Liver (tissue), 9 donors: ENCODE data around the gene SSRP1. TPM values are rescaled to one million over a fixed set of nuclear protein-coding genes. Genes with fewer than 3 reads are reported as not detected.

Experiments used
- DNase-seq: peaks from one replicate; pipeline ENCODE4 v3.0.0-alpha.2; 2017; ENCODE audit warnings: low spot score
- H3K27ac ChIP-seq, 2 donors: one replicate each; pipeline ENCODE4 v1.7.0; 2013; ENCODE audit warnings: inconsistent platforms in 2 of 2, low read length in 2 of 2, control low read depth in 1 of 2, low read depth in 1 of 2, mild to moderate bottlenecking in 1 of 2
- H3K27me3 ChIP-seq, 4 donors: one replicate each; pipeline versions ENCODE4 v1.6.1 to v1.7.0; 2013; ENCODE audit warnings: low read length in 3 of 4, inconsistent platforms in 1 of 4, mild to moderate bottlenecking in 1 of 4, moderate library complexity in 1 of 4; ENCODE audit not compliant: control insufficient read depth in 4 of 4, insufficient read depth in 4 of 4
- H3K36me3 ChIP-seq, 4 donors: one replicate each; pipeline versions ENCODE4 v1.6.1 to v1.7.0; 2013; ENCODE audit warnings: low read length in 3 of 4, mild to moderate bottlenecking in 3 of 4, low read depth in 1 of 4, moderate library complexity in 1 of 4; ENCODE audit not compliant: control insufficient read depth in 4 of 4, insufficient read depth in 3 of 4
- H3K4me1 ChIP-seq, 4 donors: one replicate each; pipeline versions ENCODE4 v1.6.1 to v1.7.0; 2013; ENCODE audit warnings: low read length in 3 of 4, mild to moderate bottlenecking in 3 of 4, moderate library complexity in 1 of 4; ENCODE audit not compliant: control insufficient read depth in 4 of 4, insufficient read depth in 4 of 4
- H3K4me3 ChIP-seq, 3 donors: one replicate each; pipeline versions ENCODE4 v1.6.1 to v1.7.0; 2013; ENCODE audit warnings: low read length in 3 of 3, control low read depth in 1 of 3, low read depth in 1 of 3, mild to moderate bottlenecking in 1 of 3
- H3K9ac ChIP-seq, 2 donors: one replicate each; pipeline ENCODE4 v1.7.0; 2013; ENCODE audit warnings: low read length in 2 of 2, mild to moderate bottlenecking in 2 of 2, moderate library complexity in 2 of 2, control low read depth in 1 of 2, low read depth in 1 of 2
- H3K9me3 ChIP-seq, 4 donors: one replicate each; pipeline versions ENCODE4 v1.6.1 to v1.7.0; 2013; ENCODE audit warnings: low read length in 3 of 4; ENCODE audit not compliant: control insufficient read depth in 4 of 4
- EGR1 ChIP-seq, 2 donors: IDR thresholded peaks; 2 replicates each; pipeline ENCODE4 v1.6.1; 2016 to 2018; ENCODE audit warnings: antibody characterized with exemption in 2 of 2, low read depth in 2 of 2
- FOXA2 ChIP-seq: IDR thresholded peaks from 2 replicates; pipeline ENCODE4 v1.6.1; 2016; ENCODE audit warnings: antibody characterized with exemption
- GABPA ChIP-seq, 2 donors: IDR thresholded peaks in 1 of 2; conservative IDR thresholded peaks in 1 of 2; 2 replicates each; pipeline ENCODE4 v1.6.1; 2016; ENCODE audit warnings: antibody characterized with exemption in 2 of 2, mild to moderate bottlenecking in 1 of 2, moderate library complexity in 1 of 2
- MAX ChIP-seq: IDR thresholded peaks from 2 replicates; pipeline ENCODE4 v1.6.1; 2016; ENCODE audit warnings: antibody characterized with exemption
- NR2F2 ChIP-seq: IDR thresholded peaks from 2 replicates; pipeline ENCODE4 v1.6.1; 2016; ENCODE audit warnings: antibody characterized with exemption
- SP1 ChIP-seq: IDR thresholded peaks from 2 replicates; pipeline ENCODE4 v1.6.1; 2018; ENCODE audit warnings: antibody characterized with exemption, mild to moderate bottlenecking
- TAF1 ChIP-seq: conservative IDR thresholded peaks from 2 replicates; pipeline ENCODE4 v1.6.1; 2016; ENCODE audit warnings: antibody characterized with exemption, mild to moderate bottlenecking
- YY1 ChIP-seq: IDR thresholded peaks from 2 replicates; pipeline ENCODE4 v1.6.1; 2016; ENCODE audit warnings: antibody characterized with exemption, mild to moderate bottlenecking
- ZBTB33 ChIP-seq: IDR thresholded peaks from 2 replicates; pipeline ENCODE4 v1.6.1; 2016; ENCODE audit warnings: antibody characterized with exemption
- WGBS: extraction: QIAGEN DNeasy Blood & Tissue Kit; methylation state at CpG from one replicate; pipeline ENCODE4 v1.1.7; 2013; 5-methylcytosine and 5-hydroxymethylcytosine counted together
- polyA plus RNA-seq, 2 donors: library from polyadenylated mRNA; stranded (reverse) in 1 of 2; unstranded in 1 of 2; fragments of 200-250 nt in 1 of 2; fragments of >200 nt in 1 of 2; fragmentation: Nextera tagmentation in 1 of 2; extraction: Ambion mirVana in 1 of 2; gene quantifications; one replicate each; pipeline versions ENCODE4 v1.2.1 to v1.2.3, GENCODE V29; 2013 to 2015
- total RNA-seq, 2 donors: library from RNA; depleted of rRNA; stranded (reverse); fragments of >200 nt; gene quantifications; one replicate each; pipeline ENCODE4 v1.2.3, GENCODE V29; 2014
- TF ChIP-seq, protein P1 (sequence below): IDR thresholded peaks from 2 replicates; pipeline ENCODE4 v1.6.1; 2016; ENCODE audit warnings: antibody characterized with exemption
- TF ChIP-seq, protein P2 (sequence below): IDR thresholded peaks from 2 replicates; pipeline ENCODE4 v1.6.1; 2016; ENCODE audit warnings: antibody characterized with exemption, mild to moderate bottlenecking
- donor health status: healthy.
- donor health status: healthy.
- donor health status: healthy.
- donor health status: healthy.
- donor health status: healthy.

The SSRP1 gene
- total and polyA plus RNA-seq, 4 donors: 13.9 to 45.3 (median 28.4) TPM

GRCh38 chr11:57353446-57353845, 17.8 kb upstream of the SSRP1 start:
- WGBS: 79% methylated on average over 4 of the region's 4 CpGs
- no peaks in the 10 kb centered on the region for H3K27me3 ChIP-seq
- H3K27ac ChIP-seq: no peak overlapping the region
- TF ChIP-seq, protein P1, sequence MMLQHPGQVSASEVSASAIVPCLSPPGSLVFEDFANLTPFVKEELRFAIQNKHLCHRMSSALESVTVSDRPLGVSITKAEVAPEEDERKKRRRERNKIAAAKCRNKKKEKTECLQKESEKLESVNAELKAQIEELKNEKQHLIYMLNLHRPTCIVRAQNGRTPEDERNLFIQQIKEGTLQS: no peak
- TF ChIP-seq TAF1 (no peak), YY1 (no peak), SP1 (no peak), EGR1 (IDR thresholded peaks at IDR 0.05; ENCODE audit: low read depth in 2 of 2) (no peak), FOXA2 (no peak), MAX (no peak), ZBTB33 (no peak), GABPA (IDR thresholded peaks at IDR 0.05 in 1 of 2, conservative IDR thresholded peaks at IDR 0.05 in 1 of 2) (no peak)
- TF ChIP-seq, protein P2, sequence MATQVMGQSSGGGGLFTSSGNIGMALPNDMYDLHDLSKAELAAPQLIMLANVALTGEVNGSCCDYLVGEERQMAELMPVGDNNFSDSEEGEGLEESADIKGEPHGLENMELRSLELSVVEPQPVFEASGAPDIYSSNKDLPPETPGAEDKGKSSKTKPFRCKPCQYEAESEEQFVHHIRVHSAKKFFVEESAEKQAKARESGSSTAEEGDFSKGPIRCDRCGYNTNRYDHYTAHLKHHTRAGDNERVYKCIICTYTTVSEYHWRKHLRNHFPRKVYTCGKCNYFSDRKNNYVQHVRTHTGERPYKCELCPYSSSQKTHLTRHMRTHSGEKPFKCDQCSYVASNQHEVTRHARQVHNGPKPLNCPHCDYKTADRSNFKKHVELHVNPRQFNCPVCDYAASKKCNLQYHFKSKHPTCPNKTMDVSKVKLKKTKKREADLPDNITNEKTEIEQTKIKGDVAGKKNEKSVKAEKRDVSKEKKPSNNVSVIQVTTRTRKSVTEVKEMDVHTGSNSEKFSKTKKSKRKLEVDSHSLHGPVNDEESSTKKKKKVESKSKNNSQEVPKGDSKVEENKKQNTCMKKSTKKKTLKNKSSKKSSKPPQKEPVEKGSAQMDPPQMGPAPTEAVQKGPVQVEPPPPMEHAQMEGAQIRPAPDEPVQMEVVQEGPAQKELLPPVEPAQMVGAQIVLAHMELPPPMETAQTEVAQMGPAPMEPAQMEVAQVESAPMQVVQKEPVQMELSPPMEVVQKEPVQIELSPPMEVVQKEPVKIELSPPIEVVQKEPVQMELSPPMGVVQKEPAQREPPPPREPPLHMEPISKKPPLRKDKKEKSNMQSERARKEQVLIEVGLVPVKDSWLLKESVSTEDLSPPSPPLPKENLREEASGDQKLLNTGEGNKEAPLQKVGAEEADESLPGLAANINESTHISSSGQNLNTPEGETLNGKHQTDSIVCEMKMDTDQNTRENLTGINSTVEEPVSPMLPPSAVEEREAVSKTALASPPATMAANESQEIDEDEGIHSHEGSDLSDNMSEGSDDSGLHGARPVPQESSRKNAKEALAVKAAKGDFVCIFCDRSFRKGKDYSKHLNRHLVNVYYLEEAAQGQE: no peak
- peaks cover 0 to 2% (median 0%) of the 10 kb centered on the region in 4 donors for H3K9me3 ChIP-seq
- no peak overlapping the region for H3K4me3 ChIP-seq
- no peak overlapping the region for H3K9ac ChIP-seq
- H3K36me3 ChIP-seq: no peaks in the 10 kb centered on the region
- DNase-seq: no peak
- peaks cover 0 to 9% (median 7%) of the 10 kb centered on the region in 4 donors for H3K4me1 ChIP-seq

GRCh38 chr11:57353036-57353435, 17.3 kb upstream of the SSRP1 start:
- no peak for DNase-seq
- WGBS: 75% methylated on average over 5 of the region's 5 CpGs
- Histone ChIP-seq H3K36me3 (no peaks in the 10 kb centered on the region), H3K4me1 (peaks cover 0 to 9% (median 7%) of the 10 kb centered on the region in 4 donors), H3K9me3 (peaks cover 0 to 2% (median 0%) of the 10 kb centered on the region in 4 donors), H3K27ac (no peak overlapping the region), H3K4me3 (no peak overlapping the region), H3K27me3 (no peaks in the 10 kb centered on the region), H3K9ac (no peak overlapping the region)
- TF ChIP-seq YY1 (no peak), ZBTB33 (no peak), FOXA2 (no peak), MAX (no peak), EGR1 (IDR thresholded peaks at IDR 0.05; ENCODE audit: low read depth in 2 of 2) (no peak), NR2F2 (no peak)
- TF ChIP-seq, protein P1: no peak
- TF ChIP-seq, protein P2: no peak
